ENCODE data around the gene SHROOM2.

SHROOM2 gene

GRCh38 chrX:9912351-9913145 lies 126.3 kb downstream of the SHROOM2 start:
- DNase-seq (ENCODE audit: extremely low spot score) = no peak
- POLR2A ChIA-PET = no interaction called here
- TF ChIP-seq FOXM1 (IDR thresholded peaks at IDR 0.05; ENCODE audit: borderline replicate concordance) (no peak), HDGF (IDR thresholded peaks at IDR 0.05; ENCODE audit: borderline replicate concordance) (no peak), LEF1 (IDR thresholded peaks at IDR 0.05; ENCODE audit: borderline replicate concordance) (no peak), ARNT (IDR thresholded peaks at IDR 0.05) (no peak), CTBP1 (IDR thresholded peaks at IDR 0.05; ENCODE audit: borderline replicate concordance) (no peak)
- CTCF ChIA-PET = no interaction called here

- TF ChIP-seq ZNF384 (IDR thresholded peaks at IDR 0.05) = no peak
- TF ChIP-seq ARNT (IDR thresholded peaks at IDR 0.05) = no peak
- TF ChIP-seq NFRKB (IDR thresholded peaks at IDR 0.05) = no peak
- no peak for TF ChIP-seq LEF1 (IDR thresholded peaks at IDR 0.05; ENCODE audit: borderline replicate concordance)
- TF ChIP-seq, protein P1, sequence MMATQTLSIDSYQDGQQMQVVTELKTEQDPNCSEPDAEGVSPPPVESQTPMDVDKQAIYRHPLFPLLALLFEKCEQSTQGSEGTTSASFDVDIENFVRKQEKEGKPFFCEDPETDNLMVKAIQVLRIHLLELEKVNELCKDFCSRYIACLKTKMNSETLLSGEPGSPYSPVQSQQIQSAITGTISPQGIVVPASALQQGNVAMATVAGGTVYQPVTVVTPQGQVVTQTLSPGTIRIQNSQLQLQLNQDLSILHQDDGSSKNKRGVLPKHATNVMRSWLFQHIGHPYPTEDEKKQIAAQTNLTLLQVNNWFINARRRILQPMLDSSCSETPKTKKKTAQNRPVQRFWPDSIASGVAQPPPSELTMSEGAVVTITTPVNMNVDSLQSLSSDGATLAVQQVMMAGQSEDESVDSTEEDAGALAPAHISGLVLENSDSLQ (IDR thresholded peaks at IDR 0.05) = no peak
- ChIA-PET POLR2A (no interaction called here), CTCF (no interaction called here)
- no peak for DNase-seq (ENCODE audit: extremely low spot score)
These were observed 126.9 kb downstream of the SHROOM2 start for GRCh38 chrX:9913146-9913433.

DNA sequence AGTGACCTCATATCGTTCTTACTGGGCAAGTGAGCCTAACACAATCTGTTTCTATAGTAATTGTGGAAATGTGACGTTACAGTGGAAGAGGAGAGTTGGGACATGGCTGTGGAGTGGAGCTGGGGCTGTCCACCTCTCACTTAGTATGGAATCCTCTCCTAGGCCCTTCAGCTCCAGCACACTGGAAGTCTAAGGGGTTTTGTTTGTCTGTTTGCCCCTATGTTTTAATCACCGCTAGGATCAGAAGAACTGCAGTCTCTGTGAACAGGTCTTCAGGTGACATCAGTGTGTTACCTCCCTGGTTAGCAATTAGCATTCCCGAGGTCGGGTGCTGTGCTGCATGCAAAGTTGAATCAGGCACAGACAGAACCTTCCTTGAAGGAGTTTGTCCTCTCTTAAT lies 131.6 kb downstream of the SHROOM2 start:
- DNase-seq (ENCODE audit: extremely low spot score) = no peak
- POLR2A ChIA-PET = no interaction called here
- CTCF ChIA-PET = no interaction called here
- TF ChIP-seq ELF4 (IDR thresholded peaks at IDR 0.05) (no peak), BHLHE40 (IDR thresholded peaks at IDR 0.05; ENCODE audit: borderline replicate concordance) (no peak), SUZ12 (IDR thresholded peaks at IDR 0.05) (no peak), L3MBTL2 (conservative IDR thresholded peaks at IDR 0.05) (no peak), FOXA1 (IDR thresholded peaks at IDR 0.05) (no peak), LEF1 (IDR thresholded peaks at IDR 0.05; ENCODE audit: borderline replicate concordance) (no peak), TARDBP (IDR thresholded peaks at IDR 0.05) (no peak), FOXK2 (IDR thresholded peaks at IDR 0.05) (no peak), HDGF (IDR thresholded peaks at IDR 0.05; ENCODE audit: borderline replicate concordance) (no peak), ZNF384 (IDR thresholded peaks at IDR 0.05) (no peak), FOXM1 (IDR thresholded peaks at IDR 0.05; ENCODE audit: borderline replicate concordance) (no peak)
- TF ChIP-seq, protein P1 (IDR thresholded peaks at IDR 0.05) = no peak

GRCh38 chrX:9919632-9920172 lies 133.5 kb downstream of the SHROOM2 start:
- ChIA-PET POLR2A (no interaction called here), CTCF (no interaction called here)
- TF ChIP-seq, protein P1 (IDR thresholded peaks at IDR 0.05) = no peak
- TF ChIP-seq BHLHE40 (IDR thresholded peaks at IDR 0.05; ENCODE audit: borderline replicate concordance) = no peak
- TF ChIP-seq SP1 (IDR thresholded peaks at IDR 0.05) = no peak
- TF ChIP-seq TARDBP (IDR thresholded peaks at IDR 0.05) = no peak
- TF ChIP-seq HDGF (IDR thresholded peaks at IDR 0.05; ENCODE audit: borderline replicate concordance) = no peak
- no peak for TF ChIP-seq NFRKB (IDR thresholded peaks at IDR 0.05)
- no peak for TF ChIP-seq FOXM1 (IDR thresholded peaks at IDR 0.05; ENCODE audit: borderline replicate concordance)
- no peak for TF ChIP-seq L3MBTL2 (conservative IDR thresholded peaks at IDR 0.05)
- TF ChIP-seq FOXA1 (IDR thresholded peaks at IDR 0.05) = no peak
- TF ChIP-seq SUZ12 (IDR thresholded peaks at IDR 0.05) = no peak
- no peak for DNase-seq (ENCODE audit: extremely low spot score)

DNA sequence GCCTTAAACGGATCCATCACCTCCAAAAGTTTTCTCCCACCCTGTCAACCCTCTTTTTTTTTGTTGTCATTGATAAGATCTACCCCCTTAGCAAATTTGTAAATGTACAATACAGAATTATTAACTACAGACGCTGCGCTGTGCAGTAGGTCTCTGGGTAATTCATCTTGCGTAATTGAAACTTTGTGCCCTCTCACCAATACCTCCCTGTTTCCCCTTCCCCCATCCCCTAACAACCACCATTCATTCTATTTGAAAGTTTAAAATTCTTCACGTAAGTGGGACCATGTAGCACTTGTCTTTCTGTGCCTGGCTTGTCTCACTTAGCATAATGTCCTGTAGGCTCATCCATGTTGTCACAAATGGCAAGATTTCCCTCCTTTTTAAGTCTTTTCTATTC lies 135.2 kb downstream of the SHROOM2 start:
- DNase-seq (ENCODE audit: extremely low spot score) = no peak
- ChIA-PET CTCF (no interaction called here), POLR2A (no interaction called here)
- TF ChIP-seq TARDBP (IDR thresholded peaks at IDR 0.05) (no peak), SUZ12 (IDR thresholded peaks at IDR 0.05) (no peak), HDGF (IDR thresholded peaks at IDR 0.05; ENCODE audit: borderline replicate concordance) (no peak), FOXA1 (IDR thresholded peaks at IDR 0.05) (no peak), NFRKB (IDR thresholded peaks at IDR 0.05) (no peak), SP1 (IDR thresholded peaks at IDR 0.05) (no peak), ELF4 (IDR thresholded peaks at IDR 0.05) (no peak), ZNF384 (IDR thresholded peaks at IDR 0.05) (no peak), ARNT (IDR thresholded peaks at IDR 0.05) (no peak), L3MBTL2 (conservative IDR thresholded peaks at IDR 0.05) (no peak), LEF1 (IDR thresholded peaks at IDR 0.05; ENCODE audit: borderline replicate concordance) (no peak), BHLHE40 (IDR thresholded peaks at IDR 0.05; ENCODE audit: borderline replicate concordance) (no peak), FOXM1 (IDR thresholded peaks at IDR 0.05; ENCODE audit: borderline replicate concordance) (no peak), FOXK2 (IDR thresholded peaks at IDR 0.05) (no peak), CTBP1 (IDR thresholded peaks at IDR 0.05; ENCODE audit: borderline replicate concordance) (no peak)
- TF ChIP-seq, protein P1 (IDR thresholded peaks at IDR 0.05) = no peak

- POLR2A ChIA-PET = no interaction called here
- TF ChIP-seq SP1 (IDR thresholded peaks at IDR 0.05) (no peak), CTBP1 (IDR thresholded peaks at IDR 0.05; ENCODE audit: borderline replicate concordance) (no peak), FOXA1 (IDR thresholded peaks at IDR 0.05) (no peak), ELF4 (IDR thresholded peaks at IDR 0.05) (no peak), FOXK2 (IDR thresholded peaks at IDR 0.05) (no peak), L3MBTL2 (conservative IDR thresholded peaks at IDR 0.05) (no peak), SUZ12 (IDR thresholded peaks at IDR 0.05) (no peak), BHLHE40 (IDR thresholded peaks at IDR 0.05; ENCODE audit: borderline replicate concordance) (no peak), ARNT (IDR thresholded peaks at IDR 0.05) (no peak), HDGF (IDR thresholded peaks at IDR 0.05; ENCODE audit: borderline replicate concordance) (no peak), FOXM1 (IDR thresholded peaks at IDR 0.05; ENCODE audit: borderline replicate concordance) (no peak)
- TF ChIP-seq, protein P1 (IDR thresholded peaks at IDR 0.05) = no peak
- CTCF ChIA-PET = no interaction called here
- no peak for DNase-seq (ENCODE audit: extremely low spot score)
These were observed 137.1 kb downstream of the SHROOM2 start for GRCh38 chrX:9923357-9923756.
